ENCODE measurements around the gene SLCO3A1.

Gene SLCO3A1

DNA sequence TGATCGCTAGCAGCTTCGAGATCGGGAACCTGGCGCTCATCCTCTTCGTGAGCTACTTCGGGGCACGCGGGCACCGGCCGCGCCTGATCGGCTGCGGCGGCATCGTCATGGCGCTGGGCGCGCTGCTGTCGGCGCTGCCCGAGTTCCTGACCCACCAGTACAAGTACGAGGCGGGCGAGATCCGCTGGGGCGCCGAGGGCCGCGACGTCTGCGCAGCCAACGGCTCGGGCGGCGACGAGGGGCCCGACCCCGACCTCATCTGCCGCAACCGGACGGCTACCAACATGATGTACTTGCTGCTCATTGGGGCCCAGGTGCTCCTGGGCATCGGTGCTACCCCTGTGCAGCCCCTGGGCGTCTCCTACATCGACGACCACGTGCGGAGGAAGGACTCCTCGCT is 62.5 kb downstream of the SLCO3A1 start:
- no peak for DNase-seq

DNA sequence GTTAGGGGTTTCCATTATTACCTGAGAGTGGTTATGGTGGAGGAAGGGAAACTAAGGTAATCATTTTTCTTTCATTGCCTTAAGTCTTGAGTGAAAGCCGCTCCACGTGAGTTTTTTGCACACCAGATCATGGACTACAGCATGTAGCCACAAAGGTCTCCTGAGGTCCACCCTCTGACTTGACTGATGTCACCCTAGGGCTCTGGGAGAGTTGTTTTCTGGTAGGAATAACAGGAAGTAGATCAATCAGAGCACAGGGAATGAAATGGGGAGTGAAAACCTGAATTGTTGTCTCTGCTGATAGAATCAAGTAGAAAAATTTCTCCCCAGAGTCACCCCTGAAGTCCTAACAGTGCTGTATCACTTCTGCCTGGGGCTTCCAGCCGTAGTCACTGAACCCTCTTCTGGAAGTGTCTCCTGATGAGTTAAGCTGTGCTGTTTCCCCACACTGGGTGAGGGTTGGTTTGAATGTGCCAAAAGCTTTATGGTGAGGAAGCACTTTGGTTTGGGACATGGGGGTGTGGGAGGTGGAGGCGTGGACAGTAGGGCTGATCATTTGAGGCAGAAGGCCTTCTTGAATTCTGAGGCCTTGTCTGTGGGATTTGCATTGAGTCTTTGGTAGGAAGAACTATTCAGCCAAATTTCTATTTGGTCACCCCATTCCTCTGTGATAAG is 64.3 kb downstream of the SLCO3A1 start:
- DNase-seq = peak; percentile 55

DNA sequence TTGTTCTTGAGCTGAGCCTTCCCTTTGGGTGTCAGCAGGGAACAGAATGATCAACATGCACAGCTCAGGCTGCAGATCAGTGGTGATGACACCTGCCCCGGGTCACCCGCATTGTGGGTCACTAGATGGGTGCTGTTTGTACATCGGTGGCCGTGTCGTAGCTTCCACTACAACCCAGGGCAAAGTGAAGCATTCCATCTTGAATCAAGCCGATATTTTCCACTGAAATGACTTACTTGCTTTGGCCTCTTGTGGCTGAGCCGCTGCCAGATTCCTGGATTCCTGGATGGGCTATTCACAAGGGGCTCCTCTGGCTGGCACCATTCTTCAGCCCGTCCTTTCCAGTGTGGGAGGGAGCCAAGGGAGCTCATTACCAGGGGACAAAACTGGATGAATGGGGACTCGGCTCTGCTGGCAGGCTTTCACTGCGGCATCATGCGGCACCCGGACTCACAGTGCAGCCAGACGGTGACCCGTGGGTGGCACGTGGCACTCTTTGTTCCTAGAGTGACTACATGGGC is 65.6 kb downstream of the SLCO3A1 start:
- DNase-seq = peak; percentile 47

DNA sequence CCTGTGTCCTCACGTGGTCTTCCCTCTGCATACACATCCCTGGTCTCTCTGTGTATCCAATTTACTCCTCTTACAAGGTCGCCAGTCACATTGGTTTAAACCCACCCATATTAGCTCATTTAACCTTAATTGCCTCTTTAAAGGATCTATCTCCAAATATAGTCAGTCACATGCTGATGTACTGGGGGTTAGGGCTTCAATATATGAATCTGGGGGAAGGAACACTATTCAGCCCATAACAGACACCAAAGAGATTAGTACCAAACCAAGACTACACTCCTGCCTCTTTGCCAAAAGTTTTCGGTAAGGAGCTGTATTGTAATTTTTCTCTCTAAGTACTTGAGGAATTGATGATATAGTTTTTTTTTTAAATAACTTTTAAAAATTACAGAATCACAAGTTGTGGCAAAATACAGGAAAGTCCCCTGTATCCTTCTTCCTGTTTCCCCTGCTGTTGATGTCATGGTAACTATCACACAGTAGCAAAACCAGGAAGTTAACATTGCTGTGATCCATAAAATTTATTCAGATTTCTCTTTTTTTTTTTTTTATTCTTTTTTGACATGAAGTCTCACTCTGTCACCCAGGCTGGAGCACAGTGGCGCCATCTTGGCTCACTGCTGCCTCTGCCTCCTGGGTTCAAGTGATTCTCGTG is 67.8 kb downstream of the SLCO3A1 start:
- DNase-seq = no peak

DNA sequence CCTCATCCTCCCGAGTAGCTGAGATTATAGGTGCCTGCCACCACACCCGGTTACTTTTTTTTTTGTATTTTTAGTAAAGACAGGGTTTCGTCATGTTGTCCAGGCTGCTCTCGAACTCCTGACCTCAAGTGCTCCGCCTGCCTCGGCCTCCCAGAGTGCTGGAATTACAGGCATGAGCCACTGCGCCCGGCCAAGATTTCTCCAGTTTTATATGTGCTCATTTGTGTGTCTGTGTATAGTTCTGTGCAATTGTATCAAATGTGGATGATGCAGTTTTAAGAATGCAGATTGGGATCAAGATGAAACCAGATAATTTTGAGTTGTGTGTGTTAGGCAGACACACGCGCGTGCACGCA is 68.3 kb downstream of the SLCO3A1 start:
- DNase-seq = no peak

DNA sequence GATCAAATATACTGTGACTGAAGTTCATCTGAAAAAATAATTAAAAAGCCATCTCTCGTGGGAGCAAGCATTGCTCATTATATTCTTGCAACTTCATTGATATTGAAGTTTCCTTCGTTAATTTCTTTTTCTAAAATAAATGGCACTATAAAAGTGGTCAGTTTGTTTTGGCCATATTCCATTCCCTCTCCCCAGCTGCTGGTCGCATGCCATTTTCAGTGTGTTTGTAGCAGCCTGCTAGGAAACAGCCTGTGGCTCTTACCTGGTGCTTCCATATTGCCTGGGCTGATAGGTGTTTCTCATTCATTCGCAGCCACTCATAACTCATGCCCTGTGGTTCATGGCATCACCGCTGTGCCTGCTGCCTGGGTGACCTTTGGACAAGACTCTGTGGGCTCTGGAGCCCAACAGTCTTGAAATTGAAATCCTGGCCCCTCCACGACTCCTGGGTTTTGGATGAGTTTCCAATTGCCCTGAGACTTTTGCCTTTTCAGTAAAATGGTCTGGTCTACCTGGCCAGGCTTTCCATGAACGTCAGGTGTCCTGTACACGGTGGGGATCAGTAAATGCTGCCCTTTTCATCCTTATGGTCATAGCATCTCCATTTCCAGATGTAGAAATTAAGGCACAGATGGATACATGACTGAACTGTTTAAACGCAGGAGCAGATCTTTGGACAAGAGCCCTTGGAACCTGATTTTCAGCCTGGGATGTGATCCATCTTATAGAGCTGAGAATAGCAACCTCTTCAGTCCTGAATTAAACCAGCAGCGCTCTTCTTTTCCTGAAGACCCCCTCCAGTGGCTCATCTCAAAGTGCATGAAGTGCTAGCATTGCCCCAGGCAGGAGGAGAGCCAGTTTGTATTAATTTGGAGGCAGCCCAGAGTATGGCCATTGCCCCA is 69.4 kb downstream of the SLCO3A1 start:
- DNase-seq = no peak

DNA sequence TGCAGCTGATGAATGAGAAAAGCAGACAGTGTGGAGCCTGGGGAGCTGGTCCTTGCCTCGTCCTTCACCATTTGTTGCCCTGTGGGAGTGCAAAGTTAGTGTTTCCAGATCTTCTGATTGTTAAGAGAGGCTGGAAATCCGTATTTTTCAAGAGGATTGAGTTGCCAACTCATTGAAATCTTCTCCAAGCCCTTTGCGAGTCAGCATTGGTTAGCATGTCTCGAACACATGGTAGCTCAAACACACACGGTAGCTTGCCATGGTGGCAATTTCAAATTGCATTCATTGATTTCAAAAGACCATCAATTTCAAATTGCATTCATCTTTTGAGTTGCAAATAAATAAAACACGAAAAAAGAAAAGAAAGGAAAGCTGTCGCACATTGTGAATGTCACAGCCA is 70.7 kb downstream of the SLCO3A1 start:
- no peak for DNase-seq

DNA sequence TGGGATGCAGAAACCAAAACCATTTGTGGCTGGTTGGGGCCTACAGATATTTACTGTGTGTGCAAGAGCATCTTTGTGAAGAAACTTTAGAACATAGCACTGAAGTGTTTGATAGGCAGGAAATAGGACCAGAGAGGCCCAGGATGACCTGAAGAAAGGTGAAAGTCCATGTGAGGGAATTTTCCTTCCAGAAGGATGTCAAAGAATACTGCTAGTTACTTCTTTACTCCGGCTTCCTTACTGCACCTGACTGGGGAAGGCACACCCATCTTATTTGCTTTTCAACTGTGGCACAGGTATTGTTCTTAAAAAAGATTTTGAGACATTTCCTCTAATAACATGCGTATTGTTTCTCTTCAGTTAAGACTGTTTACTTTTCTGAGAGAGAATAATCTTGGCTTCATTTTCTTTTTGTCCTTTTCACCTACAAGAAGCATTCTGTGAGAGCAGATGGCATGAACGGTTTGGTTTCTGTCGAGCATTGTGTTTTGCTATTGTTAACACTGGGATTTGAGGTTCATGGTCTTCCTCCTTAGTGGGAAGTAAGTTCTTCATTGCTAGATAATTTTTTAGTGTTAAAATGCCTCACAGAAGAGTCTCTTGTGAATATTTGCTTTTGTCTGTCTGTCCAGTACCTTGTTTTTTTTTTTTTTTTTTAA is 71.5 kb downstream of the SLCO3A1 start:
- no peak for DNase-seq

DNA sequence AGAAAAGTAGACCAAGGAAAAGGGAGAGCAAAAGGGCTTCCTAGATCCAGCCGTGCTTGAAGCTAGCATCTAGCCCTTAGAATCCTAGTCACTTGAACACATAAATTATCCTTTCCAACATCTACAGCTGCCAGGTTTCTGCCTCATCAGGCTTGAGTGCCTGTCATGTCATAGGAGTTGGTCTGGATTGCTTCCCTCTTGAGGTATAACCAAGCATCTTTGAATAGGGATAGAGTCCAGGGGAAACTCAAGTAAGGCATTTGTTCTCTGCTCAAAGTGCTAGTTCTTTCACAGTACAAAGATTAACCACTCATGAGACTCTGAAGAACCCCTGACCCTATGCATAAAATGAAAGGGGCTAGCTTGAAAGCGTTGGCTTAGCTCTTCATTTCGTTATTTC is 72.3 kb downstream of the SLCO3A1 start:
- DNase-seq = no peak

DNA sequence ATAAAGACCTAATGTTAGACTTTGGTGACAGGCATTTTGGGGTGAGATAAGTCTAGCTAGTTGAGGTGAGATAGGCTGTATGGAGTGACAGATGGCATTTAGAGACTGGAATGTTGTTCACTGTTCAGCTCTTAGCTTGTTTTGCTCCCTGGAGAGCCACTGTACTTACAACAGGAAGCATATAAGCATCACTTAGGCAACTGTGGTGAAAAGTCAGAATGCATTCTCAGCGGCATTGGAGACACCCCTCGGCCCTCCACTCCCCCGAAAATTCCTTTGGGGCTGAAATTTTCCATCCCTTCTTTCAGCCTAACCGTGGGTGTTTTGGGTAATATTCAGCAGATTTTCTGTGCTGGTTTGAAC is 73.4 kb downstream of the SLCO3A1 start:
- no peak for DNase-seq

DNA sequence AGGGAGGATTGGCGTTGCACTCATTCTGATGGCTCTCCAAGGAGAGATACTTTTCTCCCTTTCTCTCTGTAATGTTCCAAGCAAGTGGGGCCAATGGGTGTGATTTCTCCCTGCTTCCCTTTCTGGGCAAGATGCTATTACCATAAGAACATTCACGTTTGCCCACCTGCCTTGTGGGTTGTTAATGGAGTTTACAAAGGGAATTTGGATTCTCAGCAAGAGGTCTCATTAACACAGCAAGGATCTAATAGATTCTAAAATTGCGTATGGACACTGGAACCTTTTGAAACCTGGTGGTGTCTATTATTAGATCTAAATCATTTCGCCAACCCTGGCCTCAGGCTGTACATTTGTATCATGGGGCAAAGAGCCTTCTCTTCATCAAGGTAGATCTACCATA is 74.1 kb downstream of the SLCO3A1 start:
- no peak for DNase-seq

DNA sequence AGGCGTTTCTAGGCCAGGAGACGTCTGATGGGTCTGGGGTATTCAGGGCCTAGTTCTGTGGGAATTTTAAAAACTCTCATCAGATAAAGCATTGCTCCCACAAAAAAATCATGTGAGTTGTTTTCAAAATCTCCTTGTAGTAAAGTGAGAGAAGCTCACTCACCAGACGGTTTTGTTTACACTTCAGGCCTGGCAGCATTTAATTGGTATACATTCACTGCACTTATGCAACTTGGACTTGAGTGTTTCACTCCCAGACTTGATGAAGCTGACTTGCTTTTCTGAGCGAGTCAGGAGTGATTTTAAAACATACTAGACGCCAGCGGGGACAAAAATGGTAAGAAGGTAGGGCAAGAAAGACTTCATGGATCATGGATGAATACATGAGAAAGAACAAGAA is 75.2 kb downstream of the SLCO3A1 start:
- DNase-seq = no peak

DNA sequence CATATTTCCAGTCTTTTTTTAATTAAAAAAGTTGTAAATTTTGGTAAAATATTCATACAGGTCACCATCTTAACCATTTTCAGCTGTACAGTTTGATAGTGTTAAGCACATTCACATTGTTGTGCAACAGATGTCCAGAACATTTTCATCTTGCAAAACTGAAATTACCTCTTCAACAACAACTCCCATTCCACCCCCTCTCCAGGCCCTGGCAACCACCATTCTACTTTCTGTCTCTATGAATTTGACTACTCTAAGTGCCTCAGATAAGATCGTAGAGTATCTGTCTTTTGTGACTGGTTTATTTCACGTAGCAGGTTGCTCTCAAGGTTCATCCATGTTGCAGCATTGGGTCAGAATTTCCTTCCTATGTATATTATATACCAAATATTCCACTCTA is 76.0 kb downstream of the SLCO3A1 start:
- DNase-seq = no peak

DNA sequence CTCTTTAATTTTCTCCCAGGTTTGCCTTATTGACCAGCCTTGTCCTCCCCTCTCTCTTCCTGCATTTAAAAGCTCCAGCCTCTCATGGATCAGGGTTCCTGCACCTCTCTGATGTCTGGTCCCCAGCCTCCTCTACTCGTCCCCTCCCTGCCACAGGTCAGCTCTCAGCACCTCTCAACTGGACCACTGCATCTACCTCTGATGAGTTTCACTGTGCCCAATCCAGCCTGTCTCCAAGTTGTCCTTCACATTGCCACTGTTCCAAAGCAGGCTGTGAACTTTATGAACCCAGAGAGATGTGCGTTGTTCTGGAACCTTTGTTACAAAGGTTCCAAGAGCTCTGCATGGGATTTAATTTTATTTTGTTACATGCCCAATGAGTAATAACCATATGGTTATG is 76.6 kb downstream of the SLCO3A1 start:
- DNase-seq = no peak

DNA sequence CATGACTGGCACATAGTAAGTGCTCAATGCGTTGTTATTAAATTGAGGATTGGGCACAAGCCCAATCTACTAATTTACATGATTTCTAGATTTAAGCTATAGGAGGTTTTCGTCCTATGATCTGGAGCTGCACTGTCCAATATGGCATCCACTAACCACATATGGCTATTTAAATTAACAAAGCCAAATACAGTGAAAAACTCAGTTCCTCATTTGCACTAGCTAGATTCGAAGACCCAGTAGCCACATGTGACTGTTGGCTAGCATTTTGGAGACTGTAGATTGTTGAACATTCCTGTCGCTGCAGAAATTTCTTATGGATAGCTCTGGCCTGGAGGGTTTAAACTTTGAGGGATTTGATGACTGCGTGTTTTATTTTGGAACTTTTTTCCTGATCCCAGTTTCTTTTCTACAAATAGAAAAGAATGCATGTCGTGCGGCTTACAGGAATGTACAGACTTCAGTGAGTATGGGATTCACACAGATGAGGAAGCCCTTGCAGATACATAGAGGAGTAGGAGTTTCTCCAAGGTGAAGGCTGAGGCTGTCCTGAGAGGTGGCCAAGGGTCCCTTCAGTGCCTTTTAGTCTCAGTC is 82.8 kb downstream of the SLCO3A1 start:
- DNase-seq = no peak

DNA sequence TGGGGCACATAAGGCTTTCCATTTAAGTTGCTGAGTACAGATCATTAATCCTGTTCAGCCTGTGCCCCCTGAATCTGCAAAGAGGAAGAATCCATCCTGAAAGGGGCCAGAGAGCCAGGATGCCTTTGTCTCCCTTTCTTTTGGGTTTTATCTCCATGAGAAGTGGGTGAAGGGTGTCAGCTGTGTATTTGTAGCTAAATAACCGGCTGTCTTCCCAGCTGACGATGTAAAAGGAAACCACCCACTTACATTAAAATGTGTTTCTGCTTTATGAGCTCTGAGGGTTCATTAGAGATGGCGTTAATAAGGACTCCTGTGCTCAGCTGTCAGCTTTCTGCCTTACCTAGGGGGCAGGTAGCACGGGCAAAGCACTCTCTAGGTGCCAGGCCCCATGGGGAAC is 83.4 kb downstream of the SLCO3A1 start:
- DNase-seq = no peak

DNA sequence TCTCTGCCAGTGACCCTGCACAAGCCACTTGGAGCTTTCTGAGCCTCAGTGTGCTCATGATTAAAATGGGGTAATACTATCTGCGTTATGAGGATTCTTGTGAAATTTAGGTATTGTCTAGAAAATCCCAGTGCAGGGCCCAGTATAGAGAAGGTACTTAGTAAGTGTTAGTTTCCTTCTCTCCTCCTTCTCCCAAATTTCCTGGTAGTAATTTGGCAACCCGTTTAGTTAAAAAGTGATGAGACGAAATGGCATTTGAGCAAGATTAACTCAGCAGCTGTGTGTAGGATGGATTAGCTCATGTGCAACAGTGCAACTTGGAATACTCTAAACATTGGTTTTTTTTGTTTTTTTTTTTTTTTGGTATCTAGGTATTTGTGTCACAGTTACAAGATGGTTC is 84.6 kb downstream of the SLCO3A1 start:
- no peak for DNase-seq

DNA sequence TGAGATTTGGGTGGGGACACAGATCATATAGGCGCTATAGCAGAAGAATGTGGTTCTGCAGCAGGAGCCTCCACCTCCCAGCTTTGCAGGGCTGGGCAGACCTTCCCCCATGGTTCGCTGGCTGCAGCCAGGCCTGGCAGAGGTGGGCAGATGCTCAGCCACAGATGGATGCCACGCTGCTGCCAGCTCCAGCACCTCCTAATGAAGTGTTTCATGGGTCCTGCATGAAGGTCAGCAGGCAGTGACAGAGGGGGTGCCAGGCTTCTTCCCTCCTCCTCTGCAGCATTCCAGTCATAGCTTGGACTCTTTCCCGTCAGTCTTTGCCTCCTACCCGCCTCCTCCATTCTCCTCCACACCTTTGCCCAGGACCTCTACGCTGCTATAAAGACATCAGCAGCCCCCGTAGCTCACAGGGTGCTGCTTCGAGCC is 85.9 kb downstream of the SLCO3A1 start:
- no peak for DNase-seq

DNA sequence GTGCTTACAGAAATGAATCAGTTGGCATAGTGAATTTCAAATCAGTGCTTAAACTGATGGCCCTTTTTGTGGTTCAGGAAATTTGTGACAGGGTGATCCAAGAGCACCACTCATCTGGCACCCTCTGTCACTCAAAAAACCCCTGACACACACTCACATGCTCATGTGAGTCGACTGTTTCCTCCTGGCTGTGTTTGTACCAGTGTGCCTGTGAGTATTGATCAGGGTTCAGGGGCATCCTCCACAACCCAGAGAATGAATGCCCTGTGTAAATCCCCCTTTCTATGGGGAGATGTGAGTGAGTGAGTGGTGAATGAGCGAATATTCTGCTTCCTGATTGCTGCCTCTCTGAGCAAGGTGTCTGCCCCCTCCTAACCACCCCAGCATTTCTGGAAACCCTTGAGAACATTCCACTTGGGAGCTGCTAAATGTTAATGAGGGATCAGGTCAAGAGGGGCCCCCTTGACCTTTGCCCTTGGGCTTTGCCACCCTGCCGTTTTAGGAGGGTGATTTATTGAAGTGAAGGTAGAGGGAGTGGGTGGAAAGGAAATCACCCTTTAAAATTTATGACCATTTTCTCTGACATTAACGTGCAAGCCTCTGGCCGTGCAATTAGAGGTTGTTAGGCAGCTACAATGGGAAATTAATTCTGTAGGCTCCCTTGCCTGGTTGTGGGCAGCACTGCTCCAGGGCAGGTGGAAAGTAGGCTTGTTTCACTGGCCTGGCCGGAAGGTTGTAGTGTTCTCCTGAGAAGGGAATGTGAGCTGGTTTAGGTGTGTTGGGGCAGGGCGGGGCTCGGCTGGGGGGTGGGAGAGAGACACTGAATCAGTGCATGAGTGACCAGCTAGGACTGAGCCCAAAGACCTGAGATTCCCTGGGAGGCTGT is 87.2 kb downstream of the SLCO3A1 start:
- no peak for DNase-seq

DNA sequence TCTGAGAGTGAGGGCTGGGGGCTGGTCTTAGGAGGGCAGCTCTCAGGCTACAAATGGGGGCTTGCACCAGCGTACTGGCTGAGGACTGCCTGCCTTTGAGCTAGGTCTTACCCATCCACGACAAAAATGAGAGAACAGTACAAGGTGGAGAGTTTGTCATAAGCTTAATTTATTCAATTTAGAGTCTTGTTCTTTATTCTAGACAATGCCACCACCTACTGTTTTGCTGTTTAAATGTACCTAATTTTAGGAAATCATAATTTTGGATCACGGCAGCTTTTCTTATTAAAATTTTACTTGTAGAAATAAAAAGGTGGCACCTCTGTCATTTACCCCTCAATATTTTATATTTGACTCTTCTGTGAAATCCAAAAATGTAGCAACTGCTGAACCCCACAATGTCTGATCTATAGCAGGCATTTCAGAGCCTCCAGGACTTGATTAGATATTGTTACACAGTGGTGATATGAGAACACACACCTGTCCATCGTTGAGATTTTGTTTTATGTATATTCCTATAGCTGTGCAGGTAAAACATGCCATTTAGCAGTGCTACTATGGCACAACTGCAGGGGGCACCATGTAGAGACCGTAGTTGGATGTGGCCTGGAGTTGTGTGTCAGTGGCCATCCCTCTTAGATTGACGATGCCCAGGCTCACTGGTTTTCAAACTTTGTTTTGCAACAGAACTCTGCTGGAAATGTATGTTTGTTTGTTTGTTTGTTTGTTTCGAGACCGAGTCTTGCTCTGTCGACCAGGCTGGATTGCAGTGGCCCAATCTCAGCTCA is 88.6 kb downstream of the SLCO3A1 start:
- no peak for DNase-seq
